Hematopoietic multipotent progenitor cell treated with erythropoietin and hydrocortisone succinate and interleukin-3 and kit ligand, for 17 days (in vitro differentiated cells): Measurements from ENCODE around the gene AREG.
"Not testable (repeated sequence)": the region's sequence is repeated elsewhere in the genome, so short reads cannot be mapped to it uniquely, and the experiment has no call there.

Source experiments
- DNase-seq: peaks from one replicate; pipeline ENCODE4 v3.0.0-alpha.2; 2015; ENCODE audit warnings: low spot score

AREG gene, protein sequence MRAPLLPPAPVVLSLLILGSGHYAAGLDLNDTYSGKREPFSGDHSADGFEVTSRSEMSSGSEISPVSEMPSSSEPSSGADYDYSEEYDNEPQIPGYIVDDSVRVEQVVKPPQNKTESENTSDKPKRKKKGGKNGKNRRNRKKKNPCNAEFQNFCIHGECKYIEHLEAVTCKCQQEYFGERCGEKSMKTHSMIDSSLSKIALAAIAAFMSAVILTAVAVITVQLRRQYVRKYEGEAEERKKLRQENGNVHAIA

DNA sequence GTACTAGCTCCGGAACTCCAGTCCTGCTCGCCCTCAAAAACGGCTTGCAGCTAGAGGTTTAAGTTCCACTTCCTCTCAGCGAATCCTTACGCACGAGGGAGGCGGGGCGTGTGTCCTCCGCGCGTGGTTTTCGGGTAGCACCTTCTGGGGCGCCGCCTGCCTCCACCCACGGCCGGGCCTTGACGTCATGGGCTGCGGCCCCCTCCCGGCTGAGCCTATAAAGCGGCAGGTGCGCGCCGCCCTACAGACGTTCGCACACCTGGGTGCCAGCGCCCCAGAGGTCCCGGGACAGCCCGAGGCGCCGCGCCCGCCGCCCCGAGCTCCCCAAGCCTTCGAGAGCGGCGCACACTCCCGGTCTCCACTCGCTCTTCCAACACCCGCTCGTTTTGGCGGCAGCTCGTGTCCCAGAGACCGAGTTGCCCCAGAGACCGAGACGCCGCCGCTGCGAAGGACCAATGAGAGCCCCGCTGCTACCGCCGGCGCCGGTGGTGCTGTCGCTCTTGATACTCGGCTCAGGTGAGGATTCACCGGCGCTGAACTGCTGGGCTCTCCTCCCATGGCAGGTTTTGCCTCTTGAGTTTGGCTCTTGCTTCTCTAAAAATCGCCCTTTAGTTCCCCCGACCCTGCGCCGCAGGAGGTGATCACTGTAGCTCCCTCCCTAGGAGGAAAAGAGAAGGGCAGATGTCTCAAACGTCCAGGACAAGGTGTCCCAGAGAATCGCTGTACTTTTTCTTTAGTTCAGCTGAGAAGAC is at the start of gene AREG:
Gene AREG (plus strand): TSS at position 246 of the 752 bp plus-strand sequence. CDS start 210 bp downstream, at position 456.
- peak; percentile 64 for DNase-seq

- DNase-seq: no peak
These were observed 49.3 kb upstream of the AREG start for GRCh38 chr4:74395633-74396032.

DNA sequence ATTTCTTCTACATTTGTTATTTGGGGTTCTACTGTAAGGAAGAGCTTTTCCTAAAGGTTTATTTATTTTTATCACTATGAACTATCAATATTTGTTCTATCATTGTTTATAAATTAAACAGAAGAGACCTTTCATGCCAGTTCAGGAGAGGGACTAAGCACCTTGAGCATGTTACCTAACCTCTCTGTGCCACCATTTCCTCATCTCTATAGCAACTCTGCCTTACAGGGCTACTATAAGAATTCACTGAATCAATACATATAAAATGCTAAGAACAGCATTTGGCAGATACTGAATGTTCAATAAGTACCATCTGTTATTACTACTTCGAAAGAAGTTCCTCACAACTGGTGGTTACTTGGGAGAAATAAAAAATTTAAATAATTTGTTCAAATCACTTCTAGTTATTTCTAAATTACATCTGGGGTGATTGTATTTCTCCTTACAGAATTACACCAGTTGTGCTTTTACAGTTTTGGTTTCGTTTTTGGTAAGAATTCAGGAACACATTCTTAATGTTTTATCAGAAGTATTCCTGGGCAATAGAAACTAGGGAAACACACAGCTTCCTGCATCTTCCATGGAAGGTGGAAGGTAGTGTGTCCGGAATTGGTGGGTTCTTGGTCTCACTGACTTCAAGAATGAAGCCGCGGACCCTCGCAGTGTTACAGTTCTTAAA is 47.0 kb upstream of the AREG start:
- DNase-seq: peak; percentile 21

DNA sequence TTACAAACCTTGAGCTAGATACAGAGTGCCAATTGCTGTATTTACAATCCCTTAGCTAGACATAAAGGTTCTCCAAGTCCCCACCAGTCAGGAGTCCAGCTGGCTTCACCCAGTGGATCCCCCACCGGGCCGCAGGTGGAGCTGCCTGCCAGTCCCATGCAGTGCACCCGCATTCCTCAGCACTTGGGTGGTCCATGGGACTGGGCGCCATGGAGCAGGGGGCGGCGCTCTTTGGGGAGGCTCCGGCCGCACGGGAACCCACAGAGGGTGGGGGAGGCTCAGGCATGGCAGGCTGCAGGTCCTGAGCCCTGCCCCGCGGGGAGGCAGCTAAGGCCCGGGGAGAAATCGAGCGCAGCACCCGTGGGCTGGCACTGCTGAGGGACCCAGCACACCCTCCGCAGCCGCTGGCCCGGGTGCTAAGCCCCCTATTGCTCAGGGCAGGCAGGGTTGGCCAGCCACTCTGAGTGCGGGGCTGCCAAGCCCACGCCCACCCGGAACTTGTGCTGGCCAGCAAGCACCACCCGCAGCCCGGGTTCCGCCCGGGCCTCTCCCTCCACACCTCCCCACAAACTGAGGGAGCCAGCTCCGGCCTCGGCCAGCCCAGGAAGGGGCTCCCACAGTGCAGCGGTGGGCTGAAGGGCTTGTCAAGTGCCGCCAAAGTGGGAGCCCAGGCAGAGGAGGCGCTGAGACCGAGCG is 45.9 kb upstream of the AREG start:
- DNase-seq: not testable (repeated sequence)

- DNase-seq: no peak
These were observed 44.5 kb upstream of the AREG start for GRCh38 chr4:74400395-74400794.

DNA sequence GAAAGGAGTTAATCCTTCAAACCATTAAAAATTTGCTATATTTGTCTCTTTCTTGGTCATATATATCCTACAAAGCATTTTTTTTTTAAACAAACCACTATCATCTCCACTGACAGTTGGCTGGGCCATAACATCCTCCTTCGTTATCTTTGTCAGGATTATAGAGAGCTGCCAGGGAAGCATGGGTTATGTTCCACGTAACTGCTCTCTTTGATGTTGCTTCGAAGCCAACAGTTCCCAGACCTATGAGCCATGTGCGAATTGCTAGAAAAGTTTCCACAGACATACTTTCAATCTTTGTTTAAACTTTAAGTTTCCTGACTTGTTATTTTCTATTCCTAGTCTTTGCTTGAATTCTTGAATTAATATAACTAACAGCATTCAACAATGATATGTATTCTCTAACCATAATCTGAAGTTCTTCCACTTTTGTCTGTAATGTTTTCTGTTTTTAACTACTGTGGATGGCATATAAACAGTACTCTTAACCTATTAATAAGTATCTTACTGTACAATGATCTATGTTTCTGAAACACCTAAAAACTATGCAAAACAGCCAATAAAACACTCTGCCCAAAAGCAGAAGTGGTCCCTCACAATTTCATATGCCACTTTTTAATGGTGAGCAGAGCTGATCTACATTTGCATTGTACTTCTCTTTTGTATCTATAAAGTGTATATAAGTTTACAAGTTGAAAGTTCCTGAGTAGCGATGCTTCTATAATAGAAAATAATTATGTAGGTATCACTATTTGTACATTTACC is 42.1 kb upstream of the AREG start:
- no peak for DNase-seq

DNA sequence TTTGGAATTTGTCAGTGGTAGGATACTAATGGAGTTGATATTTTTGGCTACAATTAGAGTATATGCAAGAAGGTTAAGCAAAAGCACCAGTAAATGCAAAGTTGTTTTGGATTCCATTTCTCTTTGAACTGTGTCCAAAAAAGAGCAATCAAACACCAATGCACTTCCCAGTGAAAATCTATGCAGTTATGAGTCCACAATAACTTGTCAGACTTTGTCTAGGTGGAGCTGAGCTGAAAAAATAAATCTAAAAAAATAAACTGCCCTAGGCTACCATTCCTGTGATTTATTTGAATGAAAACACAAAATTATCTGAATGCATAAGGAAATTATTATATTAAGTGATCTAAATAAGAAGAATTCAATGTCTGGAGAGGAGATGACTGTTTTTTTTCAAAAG is 37.0 kb upstream of the AREG start:
- no peak for DNase-seq

- DNase-seq: no peak
These were observed 36.3 kb upstream of the AREG start for GRCh38 chr4:74408639-74409038.

DNA sequence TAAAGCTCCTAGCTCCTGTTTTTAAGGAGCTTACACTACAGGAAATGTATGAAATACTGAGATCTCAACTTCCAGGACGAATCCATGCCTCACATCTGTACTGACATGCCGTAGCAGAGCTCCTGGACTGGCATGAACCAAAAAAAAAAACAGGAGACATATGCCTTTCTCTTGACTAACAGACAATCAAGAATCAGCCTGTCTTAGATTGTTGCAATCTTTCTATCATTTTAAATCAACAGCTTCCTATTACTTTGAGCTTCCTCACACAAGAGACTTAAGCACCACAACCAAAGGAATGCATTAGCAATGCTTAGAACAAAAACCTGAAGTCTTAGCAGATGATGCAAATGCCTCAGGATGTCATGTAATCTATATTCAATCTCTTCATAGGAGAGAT is 34.7 kb upstream of the AREG start:
- no peak for DNase-seq

GRCh38 chr4:74412225-74412624 is 32.7 kb upstream of the AREG start:
- no peak for DNase-seq

DNA sequence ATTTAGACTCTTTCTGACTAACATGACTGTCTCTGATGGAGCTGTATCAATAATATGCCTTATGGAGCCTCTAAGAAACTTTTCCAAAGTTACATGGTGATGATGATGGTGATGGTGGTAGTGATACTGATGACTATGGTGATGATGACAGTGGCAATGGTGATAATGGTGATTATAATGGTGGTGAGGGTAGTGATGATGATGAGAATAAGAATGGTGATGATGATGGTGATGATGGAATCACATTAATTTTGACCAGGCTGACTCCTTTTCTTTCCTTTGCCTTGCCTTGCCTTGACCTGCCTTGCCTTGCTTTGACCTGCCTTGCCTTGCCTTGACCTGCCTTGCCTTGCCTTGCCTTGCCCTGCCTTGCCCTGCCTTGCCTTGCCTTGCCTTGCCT is 31.7 kb upstream of the AREG start:
- no peak for DNase-seq

GRCh38 chr4:74414149-74414809 is 30.7 kb upstream of the AREG start:
- DNase-seq: no peak

DNA sequence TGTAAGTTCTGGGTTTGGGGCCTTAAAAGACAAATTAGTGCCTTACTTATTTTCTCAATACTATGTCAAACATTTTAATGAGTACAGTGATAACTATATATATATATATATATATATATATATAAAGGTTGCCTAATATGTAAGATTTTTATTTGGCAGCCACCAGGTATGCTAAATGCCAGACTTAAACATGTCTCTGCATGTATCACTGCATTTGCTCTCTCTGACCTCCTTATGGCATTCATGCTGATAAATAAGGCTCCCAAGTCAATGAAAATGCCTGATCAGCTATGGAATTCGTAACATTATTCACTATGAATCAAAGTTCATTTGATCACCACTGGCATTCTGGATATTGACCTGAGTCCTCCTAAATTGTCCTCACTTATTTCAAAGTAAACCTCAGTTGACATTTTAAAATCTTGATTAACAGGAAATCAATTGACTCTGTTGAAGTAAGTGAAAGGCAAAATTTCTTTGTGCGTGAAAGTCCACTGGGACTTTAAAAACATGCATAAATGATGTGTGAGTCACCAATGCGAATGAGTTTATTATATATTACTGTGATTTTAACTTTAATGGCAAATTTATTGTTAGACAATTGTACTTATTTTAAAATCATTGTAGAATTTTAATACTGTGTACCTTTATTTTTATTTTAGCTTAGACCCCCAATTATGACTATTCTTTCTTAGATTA is 29.2 kb upstream of the AREG start:
- DNase-seq: no peak

- DNase-seq: no peak
These were observed 26.8 kb upstream of the AREG start for GRCh38 chr4:74418063-74418670.

DNA sequence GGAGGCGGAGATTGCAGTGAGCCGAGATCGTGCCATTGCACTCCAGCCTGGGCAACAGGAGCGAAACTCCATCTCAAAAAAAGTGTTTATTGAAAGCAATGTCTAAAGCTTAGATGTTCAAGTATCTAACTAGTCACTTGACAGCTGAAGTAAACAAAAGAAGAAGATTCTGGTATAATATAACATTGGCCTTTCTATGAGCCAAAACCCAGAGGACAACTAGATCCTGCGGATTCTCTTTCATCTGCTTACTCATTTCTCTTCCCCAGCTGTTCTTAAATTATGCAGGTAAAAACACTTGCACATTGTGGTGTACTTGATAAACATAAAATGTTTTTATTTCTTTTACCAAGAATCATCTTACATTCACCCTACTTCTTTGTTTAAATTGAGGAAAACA is 24.1 kb upstream of the AREG start:
- no peak for DNase-seq

GRCh38 chr4:74423104-74423503 is 21.8 kb upstream of the AREG start:
- peak; percentile 8 for DNase-seq

DNA sequence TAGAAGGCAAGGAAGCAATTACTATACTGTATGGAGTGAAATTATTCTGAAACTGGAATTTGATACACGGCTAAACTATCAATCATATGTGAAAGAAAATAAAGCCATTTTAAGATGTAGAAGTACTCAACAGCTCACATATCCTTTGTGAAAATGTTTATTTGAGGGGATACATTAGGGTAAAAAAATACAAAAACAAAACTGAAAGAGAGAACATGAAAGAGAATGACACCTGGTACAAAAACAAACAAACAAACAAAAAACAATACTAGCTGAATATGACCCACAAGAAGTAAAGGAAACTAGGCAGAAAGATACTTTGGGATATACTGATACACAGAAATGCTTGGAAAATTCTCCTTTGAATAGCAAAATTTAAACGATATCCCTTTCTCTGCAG is 20.8 kb upstream of the AREG start:
- DNase-seq: no peak

DNA sequence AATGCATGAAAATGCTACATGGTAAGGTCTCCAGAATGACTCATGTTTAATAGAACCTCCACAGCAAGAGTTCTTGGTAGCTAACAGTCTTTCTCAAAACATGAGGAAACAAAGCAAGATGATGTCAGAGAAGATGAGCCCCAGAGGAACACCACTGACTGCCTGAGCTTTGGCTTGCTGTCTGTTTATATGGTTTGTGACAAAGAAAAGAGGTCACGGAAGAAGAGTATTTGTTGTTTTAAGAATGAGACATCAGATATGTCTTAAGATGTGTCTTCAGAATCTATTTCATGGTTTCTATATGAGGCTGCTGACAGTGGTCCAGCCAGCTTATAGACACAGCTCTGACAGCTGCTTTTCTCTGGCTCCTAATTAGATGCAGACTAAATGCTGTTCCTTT is 18.8 kb upstream of the AREG start:
- DNase-seq: no peak

- no peak for DNase-seq
These were observed 16.7 kb upstream of the AREG start for GRCh38 chr4:74428276-74428675.

DNA sequence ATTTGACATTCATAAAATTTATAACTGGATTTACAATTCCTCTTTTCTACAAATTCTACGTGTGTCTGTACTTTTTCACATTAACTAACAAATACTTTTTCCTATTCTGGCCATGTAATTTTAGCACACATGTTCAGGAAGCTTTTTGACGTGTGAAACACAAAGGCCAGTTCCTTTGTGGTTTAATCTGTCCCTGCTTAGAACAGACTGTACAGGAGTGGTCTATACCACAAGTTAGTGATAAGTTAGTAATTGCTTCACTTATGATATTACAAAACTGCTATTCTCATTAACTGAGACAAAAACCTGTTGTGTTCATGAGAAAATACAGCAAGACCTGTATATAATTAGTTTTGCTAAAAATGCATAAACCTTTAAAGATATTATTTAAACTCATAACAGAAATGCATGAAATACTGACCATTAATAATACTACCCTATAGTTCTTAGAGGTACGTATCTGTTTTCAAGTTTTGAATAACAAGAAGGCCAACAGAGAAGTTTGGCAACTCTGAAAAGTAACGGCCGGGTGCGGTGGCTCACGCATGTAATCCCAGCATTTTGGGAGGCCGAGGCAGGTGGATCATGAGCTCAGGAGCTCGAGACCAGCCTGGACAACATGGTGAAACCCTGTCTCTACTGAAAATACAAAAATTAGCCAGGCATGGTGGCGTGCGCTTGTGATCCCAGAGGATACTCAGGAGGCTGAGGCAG is 13.7 kb upstream of the AREG start:
- DNase-seq: no peak
